Mucosa of descending colon (tissue), 3 donors: Measurements from ENCODE around the gene POLL. TPM values are rescaled to one million over a fixed set of nuclear protein-coding genes. Genes with fewer than 3 reads are reported as not detected.
A peak's percentile ranks its signal among the peaks of the same experiment; 100 is the strongest.

ENCODE experiments used
- ATAC-seq: fragments of 200-7000 bp; cut with Tn5 transposase; one replicate; pipeline ENCODE4 v1.9.1; 2020; ENCODE audit warnings: mild to moderate bottlenecking, moderate library complexity
- DNase-seq, 3 donors: peaks; one replicate each; pipeline ENCODE4 v3.0.0-alpha.2; 2020
- H3K36me3 ChIP-seq: fragments of 200-600 bp; one replicate; pipeline ENCODE4 v1.8.0; 2021; ENCODE audit warnings: low read depth, mild to moderate bottlenecking
- H3K4me1 ChIP-seq: fragments of 200-600 bp; one replicate; pipeline ENCODE4 v1.8.0; 2021; ENCODE audit warnings: low read depth, mild to moderate bottlenecking
- H3K4me3 ChIP-seq: fragments of 200-600 bp; one replicate; pipeline ENCODE4 v1.8.0; 2021; ENCODE audit warnings: mild to moderate bottlenecking
- H3K9me3 ChIP-seq: fragments of 200-600 bp; one replicate; pipeline ENCODE4 v1.8.0; 2021; ENCODE audit warnings: mild to moderate bottlenecking
- CTCF ChIP-seq: fragments of 200-600 bp; IDR thresholded peaks from one replicate; pipeline ENCODE4 v1.8.0; 2022; ENCODE audit warnings: antibody characterized with exemption, mild to moderate bottlenecking
- intact Hi-C, 2 donors: fragments of 100-400 bp; cut with DNase I in 1 of 2; cut with micrococcal nuclease in 1 of 2; formaldehyde crosslinking; loops; one replicate each; pipeline versions ENCODE4 v1.11.0 to v1.11.1; 2022; cut with DNase I, micrococcal nuclease
- total RNA-seq, 3 donors: library from RNA; stranded (reverse); fragmentation: NEBNext Ultra II Directional in 2 of 3; extraction: Animal tissue kit (Norgen Biotek cat#: 25700) in 2 of 3; gene quantifications; one replicate each; pipeline versions ENCODE4 v1.2.1 to v1.2.4, GENCODE V29; 2021 to 2023
- donor health status: DM: no; HTN: no; CAD: no; lungs with moderate emphysema.
- donor health status: DM: no; HTN: no; CAD: no.
- donor health status: DM: no; HTN: yes; CAD: no.

Gene POLL
- total RNA-seq, 3 donors from 2014 or later = 27.2 to 36.1 (median 32.1) TPM

GRCh38 chr10:101573885-101574753 lies 13.9 kb downstream of the POLL start:
- intact Hi-C loops = loop anchor here in 1 of 2 donors (5.0 kb wide), 1 partner anchor 362 kb away; no protein-coding TSS in a partner anchor
- peaks cover 6% of the 10 kb centered on the region for H3K9me3 ChIP-seq
- no peak for TF ChIP-seq CTCF
- H3K4me1 ChIP-seq = peaks cover 7% of the 10 kb centered on the region
- ATAC-seq (no peak), DNase-seq (no peak)
- H3K36me3 ChIP-seq = no peaks in the 10 kb centered on the region
- no peak overlapping the region for H3K4me3 ChIP-seq

GRCh38 chr10:101572785-101573184 lies 15.3 kb downstream of the POLL start:
- Histone ChIP-seq H3K4me1 (peaks cover 7% of the 10 kb centered on the region), H3K4me3 (no peak overlapping the region), H3K9me3 (peaks cover 6% of the 10 kb centered on the region), H3K36me3 (no peaks in the 10 kb centered on the region)
- DNase-seq = no peak
- no peak for ATAC-seq
- intact Hi-C loops = loop anchor here in 1 of 2 donors (5.0 kb wide), 1 partner anchor 360 kb away; no protein-coding TSS in a partner anchor
- TF ChIP-seq CTCF = no peak

GRCh38 chr10:101572126-101572525 lies 15.9 kb downstream of the POLL start:
- H3K9me3 ChIP-seq = peaks cover 6% of the 10 kb centered on the region
- DNase-seq = no peak
- intact Hi-C loops = loop anchor here in 1 of 2 donors (5.0 kb wide), 1 partner anchor 360 kb away; no protein-coding TSS in a partner anchor
- no peak for ATAC-seq
- H3K4me3 ChIP-seq = no peak overlapping the region
- no peaks in the 10 kb centered on the region for H3K36me3 ChIP-seq
- H3K4me1 ChIP-seq = peaks cover 7% of the 10 kb centered on the region
- no peak for TF ChIP-seq CTCF

- no peak overlapping the region for H3K4me3 ChIP-seq
- no peak for DNase-seq
- TF ChIP-seq CTCF = no peak
- H3K9me3 ChIP-seq = peaks cover 6% of the 10 kb centered on the region
- no peaks in the 10 kb centered on the region for H3K36me3 ChIP-seq
- no peak for ATAC-seq
- intact Hi-C loops = loop anchor here in 1 of 2 donors (5.0 kb wide), 1 partner anchor 359 kb away; no protein-coding TSS in a partner anchor
- H3K4me1 ChIP-seq = peaks cover 7% of the 10 kb centered on the region
These were observed 16.7 kb downstream of the POLL start for GRCh38 chr10:101571271-101571925.

- DNase-seq (peak in 1 of 3 donors; percentile 41), ATAC-seq (peak; percentile 37)
- Histone ChIP-seq H3K4me1 (peaks cover 7% of the 10 kb centered on the region), H3K36me3 (no peaks in the 10 kb centered on the region), H3K9me3 (peaks cover 6% of the 10 kb centered on the region), H3K4me3 (no peak overlapping the region)
- intact Hi-C loops = loop anchor here in 1 of 2 donors (5.0 kb wide), 1 partner anchor 358 kb away; no protein-coding TSS in a partner anchor
- TF ChIP-seq CTCF = no peak
These were observed 17.4 kb downstream of the POLL start for GRCh38 chr10:101570428-101571270.
